Progenitor cell of endocrine pancreas (in vitro differentiated cells): ENCODE results near the gene GPR35. TPM values are rescaled to one million over a fixed set of nuclear protein-coding genes. Genes with fewer than 3 reads are reported as not detected.

Experiments used
- DNase-seq: peaks from one replicate; pipeline ENCODE4 v3.0.0; 2021; ENCODE audit warnings: low spot score; ENCODE audit not compliant: unreplicated experiment
- H3K27ac Mint-ChIP-seq: 2 replicates; pipeline ENCODE4 v1.8.0; 2021; ENCODE audit warnings: mild to moderate bottlenecking, moderate library complexity, mixed read lengths
- H3K27me3 Mint-ChIP-seq: 2 replicates; pipeline ENCODE4 v1.8.0; 2021; ENCODE audit warnings: mixed read lengths
- H3K36me3 Mint-ChIP-seq: 2 replicates; pipeline ENCODE4 v1.8.0; 2022; ENCODE audit warnings: mixed read lengths; ENCODE audit not compliant: insufficient read depth
- H3K4me1 Mint-ChIP-seq: 2 replicates; pipeline ENCODE4 v1.8.0; 2021; ENCODE audit warnings: low read depth, mixed read lengths
- H3K4me3 Mint-ChIP-seq: 2 replicates; pipeline ENCODE4 v1.8.0; 2021; ENCODE audit warnings: low read depth, mild to moderate bottlenecking, moderate library complexity, mixed read lengths
- H3K9me3 Mint-ChIP-seq: 2 replicates; pipeline ENCODE4 v1.8.0; 2021; ENCODE audit warnings: low read depth, mixed read lengths
- total RNA-seq: library from RNA; stranded (reverse); gene quantifications from 2 replicates; pipeline ENCODE4 v1.2.1, GENCODE V29; 2021
- TF ChIP-seq, protein P1 (sequence below): fragments of 200-600 bp; sonication (generic); IDR thresholded peaks from one replicate; pipeline ENCODE4 v1.5.0; 2021; ENCODE audit warnings: antibody characterized with exemption, mild to moderate bottlenecking; ENCODE audit not compliant: unreplicated experiment

GPR35 gene
- total RNA-seq, 1 donor from 2014 or later: 6.5 TPM

GRCh38 chr2:240628808-240629618, 3.7 kb downstream of the GPR35 start:
- no peak overlapping the region for H3K4me3 Mint-ChIP-seq
- peaks cover 2% of the 10 kb centered on the region for H3K36me3 Mint-ChIP-seq
- H3K9me3 Mint-ChIP-seq: peaks cover 9% of the 10 kb centered on the region
- H3K4me1 Mint-ChIP-seq: no peaks in the 10 kb centered on the region
- TF ChIP-seq, protein P1, sequence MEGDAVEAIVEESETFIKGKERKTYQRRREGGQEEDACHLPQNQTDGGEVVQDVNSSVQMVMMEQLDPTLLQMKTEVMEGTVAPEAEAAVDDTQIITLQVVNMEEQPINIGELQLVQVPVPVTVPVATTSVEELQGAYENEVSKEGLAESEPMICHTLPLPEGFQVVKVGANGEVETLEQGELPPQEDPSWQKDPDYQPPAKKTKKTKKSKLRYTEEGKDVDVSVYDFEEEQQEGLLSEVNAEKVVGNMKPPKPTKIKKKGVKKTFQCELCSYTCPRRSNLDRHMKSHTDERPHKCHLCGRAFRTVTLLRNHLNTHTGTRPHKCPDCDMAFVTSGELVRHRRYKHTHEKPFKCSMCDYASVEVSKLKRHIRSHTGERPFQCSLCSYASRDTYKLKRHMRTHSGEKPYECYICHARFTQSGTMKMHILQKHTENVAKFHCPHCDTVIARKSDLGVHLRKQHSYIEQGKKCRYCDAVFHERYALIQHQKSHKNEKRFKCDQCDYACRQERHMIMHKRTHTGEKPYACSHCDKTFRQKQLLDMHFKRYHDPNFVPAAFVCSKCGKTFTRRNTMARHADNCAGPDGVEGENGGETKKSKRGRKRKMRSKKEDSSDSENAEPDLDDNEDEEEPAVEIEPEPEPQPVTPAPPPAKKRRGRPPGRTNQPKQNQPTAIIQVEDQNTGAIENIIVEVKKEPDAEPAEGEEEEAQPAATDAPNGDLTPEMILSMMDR: no peak
- DNase-seq: no peak
- no peak overlapping the region for H3K27ac Mint-ChIP-seq
- no peaks in the 10 kb centered on the region for H3K27me3 Mint-ChIP-seq

DNA sequence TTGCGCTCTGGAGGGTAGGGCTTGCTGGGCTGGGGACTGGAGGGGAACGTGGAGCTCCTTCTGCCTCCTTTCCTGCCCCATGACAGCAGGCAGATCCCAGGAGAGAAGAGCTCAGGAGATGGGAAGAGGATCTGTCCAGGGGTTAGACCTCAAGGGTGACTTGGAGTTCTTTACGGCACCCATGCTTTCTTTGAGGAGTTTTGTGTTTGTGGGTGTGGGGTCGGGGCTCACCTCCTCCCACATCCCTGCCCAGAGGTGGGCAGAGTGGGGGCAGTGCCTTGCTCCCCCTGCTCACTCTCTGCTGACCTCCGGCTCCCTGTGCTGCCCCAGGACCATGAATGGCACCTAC, 4.3 kb downstream of the GPR35 start:
- Mint-ChIP-seq H3K36me3 (peaks cover 2% of the 10 kb centered on the region), H3K4me3 (no peak overlapping the region), H3K27ac (no peak overlapping the region), H3K4me1 (no peaks in the 10 kb centered on the region), H3K9me3 (peaks cover 15% of the 10 kb centered on the region), H3K27me3 (no peaks in the 10 kb centered on the region)
- DNase-seq: no peak
- TF ChIP-seq, protein P1: no peak

- Mint-ChIP-seq H3K4me3 (no peak overlapping the region), H3K36me3 (peaks cover 2% of the 10 kb centered on the region), H3K27ac (no peak overlapping the region), H3K4me1 (no peaks in the 10 kb centered on the region), H3K27me3 (no peaks in the 10 kb centered on the region), H3K9me3 (peaks cover 20% of the 10 kb centered on the region)
- no peak for DNase-seq
- TF ChIP-seq, protein P1: no peak
These were observed 4.9 kb downstream of the GPR35 start for GRCh38 chr2:240629968-240630770.

DNA sequence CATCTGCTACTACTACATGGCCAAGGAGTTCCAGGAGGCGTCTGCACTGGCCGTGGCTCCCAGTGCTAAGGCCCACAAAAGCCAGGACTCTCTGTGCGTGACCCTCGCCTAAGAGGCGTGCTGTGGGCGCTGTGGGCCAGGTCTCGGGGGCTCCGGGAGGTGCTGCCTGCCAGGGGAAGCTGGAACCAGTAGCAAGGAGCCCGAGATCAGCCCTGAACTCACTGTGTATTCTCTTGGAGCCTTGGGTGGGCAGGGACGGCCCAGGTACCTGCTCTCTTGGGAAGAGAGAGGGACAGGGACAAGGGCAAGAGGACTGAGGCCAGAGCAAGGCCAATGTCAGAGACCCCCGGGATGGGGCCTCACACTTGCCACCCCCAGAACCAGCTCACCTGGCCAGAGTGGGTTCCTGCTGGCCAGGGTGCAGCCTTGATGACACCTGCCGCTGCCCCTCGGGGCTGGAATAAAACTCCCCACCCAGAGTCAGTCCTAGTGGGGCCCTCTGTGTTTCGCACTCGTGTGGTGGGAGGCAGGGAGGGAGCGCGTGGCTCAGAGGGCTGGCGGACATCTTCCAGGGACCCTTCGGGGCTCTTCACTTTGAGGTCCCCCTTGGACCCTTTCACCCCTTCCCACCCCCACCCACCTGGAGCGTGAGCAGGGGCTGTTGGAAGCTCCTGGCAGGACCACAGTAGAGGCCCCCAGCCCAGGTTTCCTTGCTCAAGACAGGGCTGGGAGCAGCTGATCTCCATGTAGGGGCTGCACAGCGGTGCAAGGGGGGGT, 5.7 kb downstream of the GPR35 start:
- Mint-ChIP-seq H3K9me3 (peaks cover 20% of the 10 kb centered on the region), H3K4me1 (no peaks in the 10 kb centered on the region), H3K36me3 (peaks cover 2% of the 10 kb centered on the region), H3K27ac (no peak overlapping the region), H3K27me3 (no peaks in the 10 kb centered on the region), H3K4me3 (no peak overlapping the region)
- TF ChIP-seq, protein P1: no peak
- no peak for DNase-seq
